ENCODE data around the gene KCNH1. TPM values are rescaled to one million over a fixed set of nuclear protein-coding genes. Genes with fewer than 3 reads are reported as not detected.

Gene KCNH1
- total RNA-seq, 4 donors from 2014 or later: not detected

DNA sequence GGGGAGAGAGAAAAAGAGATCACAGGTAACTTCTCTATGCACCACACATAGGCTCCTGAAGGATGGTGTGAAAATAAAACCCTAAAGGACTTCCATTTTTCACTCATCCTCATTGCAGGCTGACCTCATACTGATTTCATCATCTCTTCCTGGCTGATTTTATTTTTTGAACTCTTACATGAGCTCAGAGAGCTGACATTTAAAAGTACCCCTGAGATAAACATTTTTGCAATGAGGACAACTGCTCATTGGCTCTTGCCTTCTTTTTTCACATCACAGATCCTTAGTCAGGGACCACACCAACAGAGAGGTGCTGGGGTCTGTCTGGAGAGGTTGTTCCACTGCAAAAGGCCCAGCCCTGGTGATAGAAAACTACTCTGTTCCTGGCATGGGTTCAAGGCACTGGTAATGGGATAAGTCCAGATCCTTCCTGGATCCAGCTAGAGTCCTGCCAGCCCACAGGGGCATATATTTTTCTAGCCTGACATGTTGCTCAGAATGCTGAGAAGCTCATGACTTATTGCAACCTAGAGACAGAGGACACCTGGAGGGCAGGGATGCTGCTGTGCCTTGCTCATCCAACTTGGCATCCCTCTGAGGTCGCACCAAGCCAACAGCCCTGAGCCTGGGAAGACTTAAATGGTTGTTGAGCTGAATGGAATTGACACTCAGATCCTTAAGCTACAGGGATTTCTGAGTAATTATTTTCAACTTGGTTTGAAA is 445.3 kb downstream of the KCNH1 start:
- DNase-seq (ENCODE audit: low spot score in 2 of 2): no peak
- WGBS, 2 donors: 67 to 92% methylated on average over 1 of the region's 1 CpG
- no peak overlapping the region for H3K4me3 ChIP-seq (ENCODE audit: low read depth, poor library complexity, severe bottlenecking)
- intact Hi-C loops (cut with DNase I; ENCODE audit: low total_unique reads): no loop called here
- TF ChIP-seq POLR2A (IDR thresholded peaks at IDR 0.05): no peak
- TF ChIP-seq, protein P1, sequence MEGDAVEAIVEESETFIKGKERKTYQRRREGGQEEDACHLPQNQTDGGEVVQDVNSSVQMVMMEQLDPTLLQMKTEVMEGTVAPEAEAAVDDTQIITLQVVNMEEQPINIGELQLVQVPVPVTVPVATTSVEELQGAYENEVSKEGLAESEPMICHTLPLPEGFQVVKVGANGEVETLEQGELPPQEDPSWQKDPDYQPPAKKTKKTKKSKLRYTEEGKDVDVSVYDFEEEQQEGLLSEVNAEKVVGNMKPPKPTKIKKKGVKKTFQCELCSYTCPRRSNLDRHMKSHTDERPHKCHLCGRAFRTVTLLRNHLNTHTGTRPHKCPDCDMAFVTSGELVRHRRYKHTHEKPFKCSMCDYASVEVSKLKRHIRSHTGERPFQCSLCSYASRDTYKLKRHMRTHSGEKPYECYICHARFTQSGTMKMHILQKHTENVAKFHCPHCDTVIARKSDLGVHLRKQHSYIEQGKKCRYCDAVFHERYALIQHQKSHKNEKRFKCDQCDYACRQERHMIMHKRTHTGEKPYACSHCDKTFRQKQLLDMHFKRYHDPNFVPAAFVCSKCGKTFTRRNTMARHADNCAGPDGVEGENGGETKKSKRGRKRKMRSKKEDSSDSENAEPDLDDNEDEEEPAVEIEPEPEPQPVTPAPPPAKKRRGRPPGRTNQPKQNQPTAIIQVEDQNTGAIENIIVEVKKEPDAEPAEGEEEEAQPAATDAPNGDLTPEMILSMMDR (IDR thresholded peaks at IDR 0.05): no peak

DNA sequence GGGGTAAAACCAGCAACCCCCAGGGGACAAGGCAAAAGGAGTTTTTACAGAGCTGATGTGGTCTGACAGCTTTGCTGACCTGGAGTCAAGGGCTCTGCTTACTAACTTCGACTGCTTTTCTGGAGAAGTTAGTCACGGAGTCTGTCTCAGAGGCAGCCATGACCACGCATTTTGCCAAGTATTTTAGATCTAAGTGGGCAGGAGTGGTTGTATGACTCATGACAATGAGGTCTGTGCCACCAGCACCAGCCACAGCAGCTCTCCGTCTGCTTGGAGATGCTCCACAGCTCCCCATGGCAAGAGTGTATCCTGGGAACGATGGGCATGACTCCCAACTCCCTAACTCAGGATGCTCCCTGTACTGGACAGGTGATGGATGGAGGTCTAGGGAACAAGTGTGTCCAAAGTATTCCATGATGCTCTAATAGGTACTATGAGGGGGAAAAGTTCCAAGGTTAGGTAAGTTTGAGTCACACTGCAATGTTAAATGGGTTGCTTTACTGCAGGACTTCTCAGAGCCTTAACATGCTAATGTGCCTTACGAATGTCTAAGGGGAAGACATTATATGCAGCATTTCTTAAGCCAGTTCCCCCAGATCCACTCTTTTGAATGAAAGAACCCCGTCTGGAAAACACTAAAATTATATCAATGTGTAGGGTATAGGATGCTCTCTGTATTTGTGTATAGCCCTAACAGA is 446.2 kb downstream of the KCNH1 start:
- intact Hi-C loops (cut with DNase I; ENCODE audit: low total_unique reads): no loop called here
- TF ChIP-seq, protein P1 (IDR thresholded peaks at IDR 0.05): no peak
- TF ChIP-seq POLR2A (IDR thresholded peaks at IDR 0.05): no peak
- 77 to 80% methylated on average over 7 of the region's 7 CpGs for WGBS, 2 donors
- DNase-seq (ENCODE audit: low spot score in 2 of 2): no peak
- no peak overlapping the region for H3K4me3 ChIP-seq (ENCODE audit: low read depth, poor library complexity, severe bottlenecking)

DNA sequence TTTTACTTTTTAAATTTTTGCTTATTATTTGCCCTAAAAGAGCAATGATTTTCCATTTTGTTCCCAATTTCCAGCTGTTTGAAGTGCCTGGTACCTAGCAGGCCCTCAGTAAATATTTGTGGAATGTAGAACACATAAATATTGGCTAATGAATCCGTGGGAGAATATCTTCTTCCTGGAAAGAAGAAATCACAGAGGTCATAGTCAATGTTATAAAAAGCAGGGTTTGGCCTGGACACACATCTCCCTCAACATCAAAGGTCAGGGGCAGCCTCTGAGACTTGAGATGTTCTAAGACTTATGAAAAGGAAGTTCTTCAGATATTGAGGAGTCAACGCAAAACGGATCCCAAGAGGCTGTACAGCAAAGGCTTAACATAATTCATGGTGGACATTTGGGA is 447.1 kb downstream of the KCNH1 start:
- H3K4me3 ChIP-seq (ENCODE audit: low read depth, poor library complexity, severe bottlenecking): no peak overlapping the region
- intact Hi-C loops (cut with DNase I; ENCODE audit: low total_unique reads): no loop called here
- WGBS, 2 donors: 50 to 59% methylated on average over 3 of the region's 3 CpGs
- TF ChIP-seq, protein P1 (IDR thresholded peaks at IDR 0.05): no peak
- TF ChIP-seq POLR2A (IDR thresholded peaks at IDR 0.05): no peak
- no peak for DNase-seq (ENCODE audit: low spot score in 2 of 2)

DNA sequence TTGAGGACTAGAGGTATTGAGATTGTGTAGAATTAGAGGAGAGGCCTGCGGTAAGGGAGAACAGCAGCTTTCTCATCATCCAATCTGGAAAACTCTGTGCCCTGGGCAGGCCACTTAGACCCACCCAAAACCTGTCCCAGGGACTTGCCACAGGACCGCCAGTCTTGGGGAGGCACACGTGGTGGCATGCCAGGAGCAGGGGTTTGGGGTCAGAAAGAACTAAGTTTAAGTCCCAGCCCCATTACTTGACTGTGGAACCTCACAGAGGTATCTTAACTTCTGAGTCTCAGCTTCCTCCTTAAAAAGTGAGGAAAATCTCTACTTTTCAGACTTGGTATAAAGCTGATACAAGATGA is 448.7 kb downstream of the KCNH1 start:
- TF ChIP-seq POLR2A (IDR thresholded peaks at IDR 0.05): no peak
- TF ChIP-seq, protein P1 (IDR thresholded peaks at IDR 0.05): no peak
- no peak overlapping the region for H3K4me3 ChIP-seq (ENCODE audit: low read depth, poor library complexity, severe bottlenecking)
- intact Hi-C loops (cut with DNase I; ENCODE audit: low total_unique reads): no loop called here
- 87 to 92% methylated on average over 3 of the region's 3 CpGs for WGBS, 2 donors
- DNase-seq (ENCODE audit: low spot score in 2 of 2): no peak

DNA sequence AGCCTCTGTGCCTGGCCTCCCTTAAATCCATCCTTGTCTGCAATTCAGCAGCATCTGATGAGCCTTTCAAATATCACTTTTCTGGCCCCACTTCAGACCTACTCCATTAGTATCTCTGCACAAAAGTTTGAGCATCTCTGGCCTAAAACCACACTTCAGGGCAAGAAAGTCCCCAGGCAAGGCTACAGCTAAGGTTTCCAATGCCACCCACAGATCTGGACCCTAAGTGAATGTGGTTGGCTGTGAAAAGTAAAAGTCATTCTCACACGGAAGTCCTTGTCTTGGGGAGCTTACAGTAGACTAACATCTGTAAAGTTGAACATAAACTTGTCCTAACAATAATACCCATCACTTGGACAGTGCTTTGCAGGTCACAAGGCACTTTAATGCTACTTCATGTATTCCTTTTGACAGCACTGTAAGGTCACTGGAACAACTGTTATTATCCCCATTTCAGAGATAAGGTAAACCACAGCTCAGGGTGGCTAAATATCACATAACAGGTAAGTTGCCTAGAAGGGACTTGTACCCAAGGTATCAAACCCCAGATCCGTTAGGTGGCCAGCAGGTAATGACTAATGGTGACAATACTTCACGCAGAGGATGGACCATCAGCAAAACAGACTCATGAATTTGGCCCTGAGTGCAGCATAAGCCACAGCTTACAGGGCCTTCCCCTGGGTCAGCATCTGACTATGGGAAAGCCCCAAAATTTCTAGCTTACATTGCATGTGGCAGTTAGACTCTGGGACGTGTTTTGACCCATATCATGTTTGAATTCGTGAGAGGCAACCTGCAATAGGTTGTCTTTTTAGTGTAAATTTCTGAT is 449.3 kb downstream of the KCNH1 start:
- 84 to 90% methylated on average over 5 of the region's 5 CpGs for WGBS, 2 donors
- TF ChIP-seq, protein P1 (IDR thresholded peaks at IDR 0.05): no peak
- no peak for TF ChIP-seq POLR2A (IDR thresholded peaks at IDR 0.05)

More for the DNA sequence above, 449.3 kb downstream of the KCNH1 start:
- intact Hi-C loops (cut with DNase I; ENCODE audit: low total_unique reads): no loop called here
- no peak overlapping the region for H3K4me3 ChIP-seq (ENCODE audit: low read depth, poor library complexity, severe bottlenecking)
- DNase-seq (ENCODE audit: low spot score in 2 of 2): no peak

All from lower leg skin (tissue), 4 donors.